Measurements from ENCODE around the gene PEF1.

PEF1 gene

GRCh38 chr1:31665234-31665878 lies 20.7 kb upstream of the PEF1 start:
- no peak for TF ChIP-seq CREB1 (IDR thresholded peaks at IDR 0.05; ENCODE audit: low read depth)
- no peak for TF ChIP-seq CEBPB (IDR thresholded peaks at IDR 0.05)
- no peak for TF ChIP-seq TAF1 (IDR thresholded peaks at IDR 0.05; ENCODE audit: low read depth)
- TF ChIP-seq YY1 (IDR thresholded peaks at IDR 0.05; ENCODE audit: low read depth): no peak
- TF ChIP-seq EGR1 (IDR thresholded peaks at IDR 0.05): no peak
- TF ChIP-seq, protein P1, sequence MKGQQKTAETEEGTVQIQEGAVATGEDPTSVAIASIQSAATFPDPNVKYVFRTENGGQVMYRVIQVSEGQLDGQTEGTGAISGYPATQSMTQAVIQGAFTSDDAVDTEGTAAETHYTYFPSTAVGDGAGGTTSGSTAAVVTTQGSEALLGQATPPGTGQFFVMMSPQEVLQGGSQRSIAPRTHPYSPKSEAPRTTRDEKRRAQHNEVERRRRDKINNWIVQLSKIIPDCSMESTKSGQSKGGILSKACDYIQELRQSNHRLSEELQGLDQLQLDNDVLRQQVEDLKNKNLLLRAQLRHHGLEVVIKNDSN (IDR thresholded peaks at IDR 0.05): no peak
- no peak for TF ChIP-seq REST (IDR thresholded peaks at IDR 0.05; ENCODE audit: low read depth)
- no peak for TF ChIP-seq TEAD4 (IDR thresholded peaks at IDR 0.05)
- TF ChIP-seq FOXM1 (IDR thresholded peaks at IDR 0.05; ENCODE audit: borderline replicate concordance, low read depth): no peak
- TF ChIP-seq TCF12 (IDR thresholded peaks at IDR 0.05; ENCODE audit: low read depth): no peak
- TF ChIP-seq EP300 (IDR thresholded peaks at IDR 0.05; ENCODE audit: borderline replicate concordance): no peak
- TF ChIP-seq ZBTB7A (IDR thresholded peaks at IDR 0.05; ENCODE audit: low read depth): no peak
- no peak for TF ChIP-seq RAD21 (IDR thresholded peaks at IDR 0.05; ENCODE audit: low read depth)
- TF ChIP-seq, protein P2, sequence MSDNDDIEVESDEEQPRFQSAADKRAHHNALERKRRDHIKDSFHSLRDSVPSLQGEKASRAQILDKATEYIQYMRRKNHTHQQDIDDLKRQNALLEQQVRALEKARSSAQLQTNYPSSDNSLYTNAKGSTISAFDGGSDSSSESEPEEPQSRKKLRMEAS (IDR thresholded peaks at IDR 0.05): no peak
- no peak for TF ChIP-seq NFIC (IDR thresholded peaks at IDR 0.05)

DNA sequence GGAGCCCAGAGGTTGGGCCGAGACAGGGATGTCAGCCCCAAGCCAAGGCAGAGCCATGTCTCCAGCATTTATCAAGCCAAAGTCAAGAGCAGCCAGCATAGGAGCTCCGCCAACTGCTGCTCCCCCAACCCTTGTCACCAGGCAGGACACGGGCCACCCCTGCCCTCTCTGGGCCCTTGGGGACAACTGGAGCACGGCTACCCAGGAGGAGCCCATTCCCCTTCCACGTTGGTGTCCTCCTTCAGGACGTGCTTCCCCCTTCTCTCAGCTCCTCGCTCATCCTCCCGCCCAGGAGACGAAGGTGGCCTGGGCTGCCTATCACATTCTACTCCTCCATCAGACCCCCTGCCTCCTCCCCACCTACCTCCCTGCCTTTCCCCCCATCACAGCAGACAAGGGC lies 19.9 kb upstream of the PEF1 start:
- TF ChIP-seq EGR1 (IDR thresholded peaks at IDR 0.05) (no peak), CEBPB (IDR thresholded peaks at IDR 0.05) (no peak), NFIC (IDR thresholded peaks at IDR 0.05) (no peak), EP300 (IDR thresholded peaks at IDR 0.05; ENCODE audit: borderline replicate concordance) (no peak), YY1 (IDR thresholded peaks at IDR 0.05; ENCODE audit: low read depth) (no peak), TCF12 (IDR thresholded peaks at IDR 0.05; ENCODE audit: low read depth) (no peak), ZBTB7A (IDR thresholded peaks at IDR 0.05; ENCODE audit: low read depth) (no peak), RAD21 (IDR thresholded peaks at IDR 0.05; ENCODE audit: low read depth) (no peak)

DNA sequence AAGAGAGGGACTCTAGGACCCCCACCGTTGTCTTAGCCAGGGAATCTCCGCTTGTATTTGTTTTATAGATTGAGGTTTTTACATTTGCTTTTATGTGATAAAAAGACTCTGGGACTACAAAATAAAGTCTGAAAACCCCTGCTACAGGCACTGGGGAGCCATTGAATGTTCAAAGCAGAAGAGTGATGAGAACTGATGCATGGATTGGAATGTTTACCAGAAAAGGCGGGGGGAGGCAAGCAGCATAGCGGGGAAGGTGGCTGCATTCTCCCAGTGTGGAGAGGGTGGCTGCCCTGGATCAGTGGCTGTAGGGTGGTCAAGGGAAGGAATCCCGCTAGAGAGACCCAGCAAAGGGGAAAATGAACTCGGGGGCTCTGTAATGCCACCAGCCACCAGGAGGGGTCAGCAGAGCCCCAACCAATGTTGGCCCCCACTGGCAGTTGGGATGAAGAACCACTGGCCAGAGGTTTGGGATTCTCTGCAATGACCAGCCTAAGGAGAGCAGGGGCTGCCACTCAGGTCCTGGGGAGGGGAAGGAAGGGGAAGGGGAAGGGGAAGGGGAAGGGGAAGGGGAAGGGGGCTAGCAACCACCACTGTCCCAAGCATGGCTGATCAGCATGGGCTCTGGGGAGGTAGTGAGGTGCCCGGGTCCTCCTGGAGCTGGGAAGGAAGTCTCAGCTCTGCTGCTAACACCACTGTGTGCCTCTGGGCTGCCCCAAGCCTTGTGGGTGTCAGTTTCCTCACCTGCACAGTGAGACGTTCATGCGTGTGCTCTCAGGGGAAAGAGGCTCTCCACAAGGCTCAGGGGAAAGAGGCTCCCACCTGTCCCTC lies 19.2 kb upstream of the PEF1 start:
- peak; percentile 96 for TF ChIP-seq RAD21 (IDR thresholded peaks at IDR 0.05; ENCODE audit: low read depth)
- no peak for TF ChIP-seq TEAD4 (IDR thresholded peaks at IDR 0.05)

- no peak for TF ChIP-seq NFIC (IDR thresholded peaks at IDR 0.05)
- TF ChIP-seq ZBTB7A (IDR thresholded peaks at IDR 0.05; ENCODE audit: low read depth): no peak
- no peak for TF ChIP-seq YY1 (IDR thresholded peaks at IDR 0.05; ENCODE audit: low read depth)
- no peak for TF ChIP-seq FOXM1 (IDR thresholded peaks at IDR 0.05; ENCODE audit: borderline replicate concordance, low read depth)
- TF ChIP-seq, protein P1 (IDR thresholded peaks at IDR 0.05): no peak
- no peak for TF ChIP-seq TCF12 (IDR thresholded peaks at IDR 0.05; ENCODE audit: low read depth)
- TF ChIP-seq REST (IDR thresholded peaks at IDR 0.05; ENCODE audit: low read depth): no peak
- TF ChIP-seq, protein P2 (IDR thresholded peaks at IDR 0.05): no peak
- no peak for TF ChIP-seq CEBPB (IDR thresholded peaks at IDR 0.05)
- no peak for TF ChIP-seq EGR1 (IDR thresholded peaks at IDR 0.05)
- no peak for TF ChIP-seq CREB1 (IDR thresholded peaks at IDR 0.05; ENCODE audit: low read depth)
- no peak for TF ChIP-seq TAF1 (IDR thresholded peaks at IDR 0.05; ENCODE audit: low read depth)
- TF ChIP-seq RAD21 (IDR thresholded peaks at IDR 0.05; ENCODE audit: low read depth): no peak
- no peak for TF ChIP-seq TEAD4 (IDR thresholded peaks at IDR 0.05)
- TF ChIP-seq EP300 (IDR thresholded peaks at IDR 0.05; ENCODE audit: borderline replicate concordance): no peak
Observed at GRCh38 chr1:31662463-31662862, 17.8 kb upstream of the PEF1 start.

GRCh38 chr1:31661856-31662255 lies 17.2 kb upstream of the PEF1 start:
- TF ChIP-seq TAF1 (IDR thresholded peaks at IDR 0.05; ENCODE audit: low read depth) (no peak), TCF12 (IDR thresholded peaks at IDR 0.05; ENCODE audit: low read depth) (no peak), CEBPB (IDR thresholded peaks at IDR 0.05) (no peak), CREB1 (IDR thresholded peaks at IDR 0.05; ENCODE audit: low read depth) (no peak), EP300 (IDR thresholded peaks at IDR 0.05; ENCODE audit: borderline replicate concordance) (no peak), RAD21 (IDR thresholded peaks at IDR 0.05; ENCODE audit: low read depth) (no peak), FOXM1 (IDR thresholded peaks at IDR 0.05; ENCODE audit: borderline replicate concordance, low read depth) (no peak), EGR1 (IDR thresholded peaks at IDR 0.05) (no peak), YY1 (IDR thresholded peaks at IDR 0.05; ENCODE audit: low read depth) (no peak)
- TF ChIP-seq, protein P2 (IDR thresholded peaks at IDR 0.05): no peak
